Measurements from ENCODE around the gene PSG4. TPM values are rescaled to one million over a fixed set of nuclear protein-coding genes. Genes with fewer than 3 reads are reported as not detected.

Gene PSG4
- total RNA-seq (2022; extraction: Qiagen RNA extraction): 0.64 to 0.89 TPM (median 0.74 TPM) in 5 replicates

GRCh38 chr19:43205471-43206105 lies at the start of gene PSG4:
Gene PSG4 (minus strand): TSS chr19:43205638. CDS start chr19:43205536, 102 bp downstream.

GRCh38 chr19:43186311-43186935 lies 19.0 kb downstream of the PSG4 start, which contains the start of gene PSG5:
Gene PSG5 (minus strand): TSS chr19:43186536. CDS start chr19:43186405, 131 bp downstream.

Other genes with a start within 250 kb of the PSG4 start
- not detected in 5 replicates for gene PSG11, start 179.2 kb downstream of the PSG4 start, total RNA-seq (2022; extraction: Qiagen RNA extraction)
- gene PSG2, start 122.9 kb downstream of the PSG4 start, total RNA-seq (2022; extraction: Qiagen RNA extraction): not detected in 5 replicates
- 0.31 to 0.63 TPM (median 0.43 TPM) in 5 replicates for gene PSG5, start 19.1 kb downstream of the PSG4 start, total RNA-seq (2022; extraction: Qiagen RNA extraction)
- gene PSG9, start 63.9 kb upstream of the PSG4 start, total RNA-seq (2022; extraction: Qiagen RNA extraction): 0.09 to 0.17 TPM (median 0.12 TPM) in 3 of 5 replicates, not detected in the others
- 0.07 to 0.21 TPM (median 0.10 TPM) in 5 replicates for gene CD177, start 148.0 kb upstream of the PSG4 start, total RNA-seq (2022; extraction: Qiagen RNA extraction)
- gene TEX101, start 209.3 kb upstream of the PSG4 start, total RNA-seq (2022; extraction: Qiagen RNA extraction): not detected in 5 replicates